Spleen (tissue), 7 donors: ENCODE data around the gene DYSF.

Experiments used
- POLR2A ChIP-seq, 3 donors: fragments of 450-650 bp; IDR thresholded peaks; one replicate each; pipeline ENCODE4 v1.5.1; 2017; ENCODE audit warnings: antibody characterized with exemption in 3 of 3, mild to moderate bottlenecking in 1 of 3
- POLR2AphosphoS5 ChIP-seq, 3 donors: sonication (generic); formaldehyde crosslinking; IDR thresholded peaks; one replicate each; pipeline ENCODE4 v1.5.1; 2017; ENCODE audit warnings: antibody characterized with exemption in 3 of 3
- TF ChIP-seq, protein P1 (sequence below), 11 experiments: fragments of 200-600 bp in 7 of 11; fragments of 450-650 bp in 4 of 11; sonication (generic) in 4 of 11; IDR thresholded peaks in 8 of 11; conservative IDR thresholded peaks in 3 of 11; 1 replicate in 7 of 11; 2 replicates in 4 of 11; pipeline versions ENCODE4 v1.4.0 to v1.8.0; 2016 to 2021; ENCODE audit warnings: antibody characterized with exemption in 11 of 11, inconsistent platforms in 4 of 11, mild to moderate bottlenecking in 1 of 11
- donor health status: DM: no; HTN: no; CAD: no; lungs with moderate emphysema.
- donor health status: DM: no; HTN: no; CAD: no.
- donor health status: DM: no; HTN: no; CAD: no.

DNA sequence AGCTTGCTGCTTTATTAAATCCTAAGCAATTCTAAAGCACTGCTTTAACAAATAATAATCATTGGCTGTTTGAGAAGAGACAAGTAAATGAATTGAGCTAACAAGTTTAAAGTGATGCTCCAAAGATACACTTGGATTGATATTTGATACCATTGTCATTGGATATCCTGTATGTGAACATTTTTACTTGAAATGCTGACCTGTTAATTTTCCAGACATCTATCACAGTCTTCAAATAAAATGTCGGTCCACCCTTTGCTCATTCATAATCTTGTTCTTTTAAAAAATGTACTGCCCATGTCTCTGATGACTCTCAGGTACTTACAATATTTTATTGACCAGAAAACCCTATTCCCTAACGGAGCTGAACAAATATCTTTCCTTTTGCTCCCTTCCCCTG is 202.1 kb downstream of the DYSF start:
- TF ChIP-seq, protein P1, sequence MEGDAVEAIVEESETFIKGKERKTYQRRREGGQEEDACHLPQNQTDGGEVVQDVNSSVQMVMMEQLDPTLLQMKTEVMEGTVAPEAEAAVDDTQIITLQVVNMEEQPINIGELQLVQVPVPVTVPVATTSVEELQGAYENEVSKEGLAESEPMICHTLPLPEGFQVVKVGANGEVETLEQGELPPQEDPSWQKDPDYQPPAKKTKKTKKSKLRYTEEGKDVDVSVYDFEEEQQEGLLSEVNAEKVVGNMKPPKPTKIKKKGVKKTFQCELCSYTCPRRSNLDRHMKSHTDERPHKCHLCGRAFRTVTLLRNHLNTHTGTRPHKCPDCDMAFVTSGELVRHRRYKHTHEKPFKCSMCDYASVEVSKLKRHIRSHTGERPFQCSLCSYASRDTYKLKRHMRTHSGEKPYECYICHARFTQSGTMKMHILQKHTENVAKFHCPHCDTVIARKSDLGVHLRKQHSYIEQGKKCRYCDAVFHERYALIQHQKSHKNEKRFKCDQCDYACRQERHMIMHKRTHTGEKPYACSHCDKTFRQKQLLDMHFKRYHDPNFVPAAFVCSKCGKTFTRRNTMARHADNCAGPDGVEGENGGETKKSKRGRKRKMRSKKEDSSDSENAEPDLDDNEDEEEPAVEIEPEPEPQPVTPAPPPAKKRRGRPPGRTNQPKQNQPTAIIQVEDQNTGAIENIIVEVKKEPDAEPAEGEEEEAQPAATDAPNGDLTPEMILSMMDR (IDR thresholded peaks at IDR 0.05 in 8 of 11, conservative IDR thresholded peaks at IDR 0.05 in 3 of 11), result no peak
- TF ChIP-seq POLR2A (IDR thresholded peaks at IDR 0.05) (no peak), POLR2AphosphoS5 (IDR thresholded peaks at IDR 0.05) (no peak)
